Esophagus muscularis mucosa (tissue), 4 donors: ENCODE results near the gene CLDN7.

Experiments
- CTCF ChIP-seq, 3 experiments: fragments of 200-600 bp in 2 of 3; fragments of 450-650 bp in 1 of 3; sonication (generic) in 2 of 3; IDR thresholded peaks; one replicate each; pipeline ENCODE4 v1.5.1; 2017 to 2019; ENCODE audit warnings: antibody characterized with exemption in 3 of 3, mild to moderate bottlenecking in 2 of 3, moderate library complexity in 1 of 3
- EP300 ChIP-seq: sonication (generic); formaldehyde crosslinking; IDR thresholded peaks from one replicate; pipeline ENCODE4 v1.6.1; 2017; ENCODE audit warnings: antibody characterized with exemption
- POLR2A ChIP-seq: fragments of 450-650 bp; IDR thresholded peaks from one replicate; pipeline ENCODE4 v1.6.1; 2017; ENCODE audit warnings: antibody characterized with exemption, moderate library complexity, mild to moderate bottlenecking, low read depth
- POLR2AphosphoS5 ChIP-seq, 2 donors: sonication (generic); formaldehyde crosslinking; IDR thresholded peaks; one replicate each; pipeline ENCODE4 v1.6.1; 2017; ENCODE audit warnings: antibody characterized with exemption in 2 of 2

- peak; percentile 45 for TF ChIP-seq POLR2A
- peak; percentile 91 to 97 for TF ChIP-seq POLR2AphosphoS5 (IDR thresholded peaks at IDR 0.05)
- no peak for TF ChIP-seq EP300
- no peak for TF ChIP-seq CTCF (IDR thresholded peaks at IDR 0.05)
Measured at GRCh38 chr17:7234083-7234951, 28.0 kb downstream of the CLDN7 start, which contains the start of gene DVL2.
